ENCODE data around the gene ATG5.

DNA sequence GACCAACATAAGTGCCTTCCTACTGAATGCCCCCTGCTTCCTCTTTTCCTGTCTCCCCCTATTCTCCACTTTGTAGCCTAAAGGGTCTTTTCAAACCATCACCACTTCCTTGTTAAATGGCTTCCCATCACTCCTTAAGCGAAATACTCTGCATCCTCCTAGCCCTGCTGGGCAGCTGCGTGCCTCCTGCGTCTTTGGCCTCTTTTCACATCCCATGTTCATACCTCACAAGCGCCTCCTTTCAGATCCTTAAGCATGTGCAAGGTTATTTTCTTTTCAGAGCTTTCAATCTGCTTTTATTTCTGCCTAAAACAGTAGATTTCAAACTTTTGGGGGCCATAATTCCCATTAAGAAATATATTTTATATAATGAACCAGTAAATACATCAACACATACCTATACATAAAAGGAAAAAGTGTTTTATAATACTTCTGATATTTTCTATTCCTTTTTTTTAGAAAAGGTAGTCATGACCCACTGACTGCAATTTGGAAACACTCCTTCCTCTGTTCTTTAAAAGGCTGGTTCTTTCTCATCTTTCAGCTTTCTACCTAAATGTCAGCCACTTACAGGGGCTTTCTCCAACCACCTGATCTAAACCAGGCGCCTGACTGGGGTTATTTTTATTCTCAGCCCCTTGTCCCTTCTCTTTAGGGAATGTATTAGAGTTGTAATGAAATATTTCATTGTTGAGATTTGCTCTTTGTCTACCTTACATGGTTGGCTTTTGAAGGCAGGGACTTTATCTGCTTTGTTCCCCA lies 155.3 kb downstream of the ATG5 start:
- no peak for TF ChIP-seq ZNF274 (IDR thresholded peaks at IDR 0.05; ENCODE audit: low read depth, low read length)
- no peak for TF ChIP-seq YY1 (IDR thresholded peaks at IDR 0.05; ENCODE audit: insufficient read depth, insufficient read length)
- no peak for TF ChIP-seq SUZ12 (IDR thresholded peaks at IDR 0.05; ENCODE audit: extremely low read depth, insufficient read depth, insufficient read length)

Data from NT2/D1 (cell line).